HPDE6-E6E7 (cell line): ENCODE results near the gene BCL2L12.
"Not testable (repeated sequence)": the region's sequence is repeated elsewhere in the genome, so short reads cannot be mapped to it uniquely, and the experiment has no call there.

Experiments
- DNase-seq: peaks from one replicate; pipeline ENCODE4 v3.0.0; 2011; ENCODE audit warnings: missing footprints; ENCODE audit errors: extremely low spot score

The BCL2L12 gene, protein sequence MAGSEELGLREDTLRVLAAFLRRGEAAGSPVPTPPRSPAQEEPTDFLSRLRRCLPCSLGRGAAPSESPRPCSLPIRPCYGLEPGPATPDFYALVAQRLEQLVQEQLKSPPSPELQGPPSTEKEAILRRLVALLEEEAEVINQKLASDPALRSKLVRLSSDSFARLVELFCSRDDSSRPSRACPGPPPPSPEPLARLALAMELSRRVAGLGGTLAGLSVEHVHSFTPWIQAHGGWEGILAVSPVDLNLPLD

DNA sequence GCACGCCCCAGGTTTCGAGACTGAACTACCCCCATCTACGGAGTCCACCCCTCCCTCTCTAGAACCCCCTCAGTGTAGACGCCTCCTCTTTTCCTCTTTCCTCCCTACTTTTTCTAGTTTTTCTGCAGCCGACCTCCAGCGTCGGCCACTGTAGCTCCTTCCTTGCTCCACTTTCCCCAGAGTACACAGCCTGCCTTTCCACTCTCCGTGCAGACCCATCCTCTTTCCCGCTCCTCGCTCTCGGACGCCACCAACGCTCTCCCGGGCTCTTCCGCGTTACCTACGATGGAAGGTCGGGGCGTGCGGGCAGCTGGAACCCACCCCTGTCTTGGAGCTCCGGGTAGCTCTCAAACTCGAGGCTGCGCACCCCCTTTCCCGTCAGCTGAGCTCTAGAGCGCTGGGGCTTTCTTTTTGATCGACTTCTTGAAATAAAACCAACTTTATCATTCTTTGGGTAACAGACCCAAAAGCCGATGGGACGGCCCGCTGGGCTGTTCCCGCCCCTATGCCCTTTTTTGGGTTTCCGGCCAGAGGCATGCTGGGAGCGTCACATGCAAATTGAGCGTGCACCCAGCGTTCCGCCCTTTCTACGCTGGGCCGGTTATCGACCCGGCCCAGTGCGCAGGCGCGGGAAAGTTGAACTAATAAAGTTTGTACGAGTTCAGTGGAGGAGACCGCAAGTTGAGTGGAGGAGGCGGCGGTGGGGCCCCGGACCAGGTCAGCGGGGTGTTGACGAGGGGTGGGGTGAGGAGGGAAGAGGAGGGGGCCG is at the start of gene BCL2L12, which contains the start of gene IRF3:
TSS of gene BCL2L12 (plus strand) at position 583 of the 769 bp plus-strand sequence. CDS start 760 bp downstream, outside the sequence.
TSS of gene IRF3 (minus strand) at position 507 of the 769 bp plus-strand sequence. CDS start 1,019 bp downstream, outside the sequence.
- DNase-seq = peak; percentile 97

DNA sequence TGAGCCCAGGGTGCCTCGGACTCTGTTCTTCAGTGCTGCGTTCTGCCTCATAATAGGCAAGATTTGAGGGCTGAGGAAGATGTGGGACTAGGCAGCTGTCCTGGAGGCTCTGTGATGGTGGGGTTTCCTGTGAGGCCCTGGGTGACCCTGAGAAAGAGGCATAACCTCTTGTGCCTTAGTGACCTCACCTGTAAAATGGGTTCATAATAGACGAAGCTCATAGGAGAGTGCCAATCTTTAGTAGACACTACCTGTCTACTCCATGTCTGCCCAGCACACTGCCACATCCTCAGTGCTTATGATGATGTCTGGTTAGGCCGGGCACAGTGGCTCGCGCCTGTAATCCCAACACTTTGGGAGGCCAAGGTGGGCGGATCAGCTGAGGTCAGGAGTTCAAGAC is 49.2 kb upstream of the BCL2L12 start:
- no peak for DNase-seq

DNA sequence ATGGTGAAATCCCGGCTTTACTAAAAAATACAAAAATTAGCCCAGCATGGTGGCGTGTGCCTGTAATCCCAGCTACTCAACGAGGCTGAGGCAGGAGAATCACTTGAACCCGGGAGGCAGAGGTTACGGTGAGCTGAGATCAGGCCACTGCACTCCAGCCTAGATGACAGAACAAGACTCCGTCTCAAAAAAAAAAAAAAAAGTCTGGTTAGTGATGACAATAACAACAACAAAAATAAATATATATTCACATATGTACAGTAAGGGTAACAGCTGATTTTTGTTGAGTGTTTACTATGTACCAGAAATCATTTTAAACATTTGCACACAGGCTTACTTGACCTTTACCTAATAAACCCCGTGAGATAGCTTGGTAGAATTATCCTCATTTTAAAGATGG is 48.8 kb upstream of the BCL2L12 start:
- no peak for DNase-seq

DNA sequence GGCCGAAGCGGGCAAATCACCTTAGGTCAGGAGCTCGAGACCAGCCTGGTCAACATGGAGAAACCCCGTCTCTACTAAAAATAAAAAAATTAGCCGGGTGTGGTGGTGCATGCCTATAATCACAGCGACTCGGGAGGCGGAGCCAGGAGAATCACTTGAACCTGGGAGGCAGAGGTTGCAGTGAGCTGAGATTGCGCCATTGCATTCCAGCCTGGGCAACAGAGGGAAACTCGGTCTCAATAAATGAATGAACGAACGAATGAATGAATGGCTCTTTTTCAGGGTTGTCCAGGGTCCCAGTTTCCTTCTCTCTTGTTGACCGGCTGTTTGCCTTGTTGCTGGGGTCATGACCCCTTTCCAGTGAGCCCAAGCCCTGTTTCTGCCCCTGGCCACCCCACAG is 47.9 kb upstream of the BCL2L12 start:
- DNase-seq = not testable (repeated sequence)

DNA sequence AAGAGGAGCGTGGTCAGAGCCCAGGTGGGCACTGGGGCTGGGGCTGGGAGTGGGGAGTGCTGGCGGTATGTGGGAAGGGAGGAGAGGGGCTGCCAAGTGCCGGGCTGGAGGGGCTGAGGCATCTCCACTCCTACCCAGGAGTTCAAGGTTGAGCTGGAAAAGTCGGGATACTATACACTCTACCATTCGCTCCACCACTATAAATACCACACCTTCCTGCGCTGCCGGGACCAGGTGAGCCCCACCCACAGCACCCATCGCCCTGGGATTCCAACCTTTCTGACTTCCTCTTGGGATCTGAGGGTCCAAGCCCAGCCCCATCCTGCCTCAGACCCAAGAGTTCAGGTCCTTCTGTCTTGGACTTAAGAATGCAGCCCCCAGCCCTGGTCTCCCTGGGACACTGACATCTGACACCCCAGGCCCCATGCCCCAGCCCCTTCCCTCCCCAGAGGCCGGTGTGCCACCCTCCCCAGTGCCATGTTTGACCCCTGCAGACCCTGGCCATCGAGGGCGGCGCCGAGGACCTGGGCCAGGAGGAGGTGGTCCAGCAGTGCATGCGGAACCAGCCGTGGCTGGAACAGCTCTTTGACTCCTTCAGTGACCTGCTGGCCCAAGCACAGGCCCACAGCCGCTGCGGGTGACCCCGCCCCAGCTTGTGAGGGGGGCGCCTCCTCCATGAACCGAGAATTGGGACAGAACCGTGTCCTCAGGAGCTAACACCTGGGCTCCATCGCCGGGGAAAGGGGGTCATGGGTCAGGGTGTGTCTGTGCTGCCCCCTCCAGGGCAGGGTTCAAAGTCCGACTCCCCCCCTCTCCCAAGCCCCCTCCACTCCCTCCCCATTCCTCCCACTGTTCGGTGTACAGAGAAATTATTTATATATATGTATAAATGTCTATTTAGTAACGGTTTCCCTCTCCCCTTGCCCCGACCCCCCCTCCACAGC is 40.5 kb upstream of the BCL2L12 start:
- no peak for DNase-seq

DNA sequence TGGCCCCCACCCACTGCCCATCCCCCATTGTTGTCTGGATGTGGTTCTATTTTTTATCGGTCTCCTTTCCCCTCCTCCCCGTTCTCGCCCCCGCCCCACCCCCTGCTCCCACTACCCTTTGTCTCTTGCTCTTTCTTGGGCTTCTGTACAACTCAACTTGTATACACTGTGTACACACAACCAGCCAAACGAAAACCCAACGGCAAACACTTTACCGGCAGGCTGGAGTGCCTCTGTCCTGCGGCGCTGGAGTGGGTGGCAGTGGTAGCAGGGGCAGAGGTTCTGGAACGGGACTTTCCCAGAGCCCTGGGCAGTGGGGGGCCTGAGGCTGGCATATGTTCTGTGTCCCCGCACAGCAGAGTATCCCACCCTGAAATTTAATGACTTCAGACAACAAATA is 39.5 kb upstream of the BCL2L12 start:
- no peak for DNase-seq

DNA sequence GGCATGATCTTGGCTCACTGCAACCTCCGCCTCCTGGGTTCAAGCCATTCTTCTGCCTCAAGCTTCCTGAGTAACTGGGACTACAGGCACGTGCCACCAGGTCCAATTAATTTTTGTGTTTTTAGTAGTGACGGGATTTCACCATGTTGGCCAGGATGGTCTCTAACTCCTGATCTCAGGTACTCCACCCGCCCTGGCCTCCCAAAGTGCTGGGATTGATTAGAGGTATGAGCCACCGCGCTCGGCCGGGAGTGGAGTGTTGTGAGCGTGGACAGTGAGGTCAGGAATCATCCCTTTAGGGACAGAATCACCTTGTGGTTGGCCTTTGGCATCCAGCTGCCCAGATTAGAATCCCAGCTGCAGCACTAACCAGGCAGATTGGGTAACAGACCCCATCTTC is 36.1 kb upstream of the BCL2L12 start:
- no peak for DNase-seq

DNA sequence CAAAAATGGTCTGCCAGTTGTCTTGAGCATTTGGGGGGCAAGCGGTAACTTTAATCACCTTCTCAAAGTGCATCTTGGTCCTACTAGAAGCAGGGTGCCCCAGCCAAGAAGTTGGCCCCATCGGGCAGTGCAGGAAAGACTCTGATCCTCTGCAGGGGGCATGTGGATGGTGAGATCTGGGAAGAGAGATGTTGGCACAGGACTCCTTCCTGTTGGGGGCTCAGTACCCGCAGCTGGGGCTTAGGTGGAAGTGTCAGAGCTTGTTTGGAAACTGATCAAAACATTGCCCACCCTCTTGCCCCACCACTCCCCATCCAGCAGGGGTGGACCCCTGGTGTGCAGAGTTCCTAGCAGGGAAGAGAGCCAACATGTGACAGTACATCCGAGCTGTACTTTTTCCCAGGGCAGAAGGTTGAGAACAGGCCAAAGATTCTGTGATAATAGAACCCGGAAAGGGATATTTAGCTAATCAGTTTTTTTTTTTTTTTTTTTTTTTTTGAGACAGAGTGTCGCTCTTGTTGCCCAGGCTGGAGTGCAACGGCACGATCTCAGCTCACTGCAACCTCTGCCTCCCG is 34.6 kb upstream of the BCL2L12 start:
- DNase-seq = no peak

DNA sequence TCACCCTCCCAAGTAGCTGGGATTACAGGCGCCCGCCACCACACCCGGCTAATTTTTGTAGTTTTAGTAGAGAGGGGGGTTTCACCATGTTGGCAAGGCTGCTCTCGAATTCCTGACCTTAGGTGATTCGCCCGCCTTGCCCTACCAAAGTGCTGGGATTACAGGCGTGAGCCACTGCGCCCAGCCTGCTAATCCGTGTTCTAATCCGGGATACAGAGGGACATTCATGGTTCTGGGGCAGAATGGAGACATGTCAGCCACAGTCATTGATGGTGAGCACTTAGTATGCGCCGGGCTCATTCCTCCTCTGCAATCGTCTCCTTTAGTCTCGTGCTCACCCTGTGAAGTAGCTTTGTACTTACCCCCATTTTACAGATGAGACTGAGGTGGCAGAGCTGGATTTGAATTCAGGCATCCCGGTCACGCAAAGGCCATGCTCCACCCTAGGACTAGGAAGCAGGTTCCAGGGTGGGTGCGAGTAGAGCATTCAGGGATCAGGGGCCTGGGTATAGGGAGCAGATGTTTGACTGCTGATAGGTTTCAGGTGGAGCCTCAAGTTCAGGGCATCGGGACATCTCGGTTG is 34.0 kb upstream of the BCL2L12 start:
- no peak for DNase-seq

DNA sequence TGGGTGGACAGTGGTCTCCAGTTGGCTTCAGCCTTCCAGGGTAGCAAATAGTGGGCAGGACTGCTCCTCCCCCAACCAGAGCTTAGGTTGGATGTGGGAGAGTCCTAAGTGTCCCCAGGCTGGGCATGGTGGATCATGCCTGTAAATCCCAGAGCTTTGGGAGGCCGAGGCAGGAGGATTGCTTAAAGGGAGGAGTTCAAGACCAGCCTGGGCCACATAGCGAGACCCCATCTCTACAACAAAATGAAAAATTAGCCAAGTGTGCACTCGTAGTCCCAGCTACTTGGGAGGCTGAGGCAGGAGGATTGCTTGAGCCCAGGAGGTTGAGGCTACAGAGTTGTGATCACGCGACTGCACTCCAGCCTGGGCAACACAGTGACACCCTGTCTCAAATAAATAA is 33.2 kb upstream of the BCL2L12 start:
- no peak for DNase-seq

DNA sequence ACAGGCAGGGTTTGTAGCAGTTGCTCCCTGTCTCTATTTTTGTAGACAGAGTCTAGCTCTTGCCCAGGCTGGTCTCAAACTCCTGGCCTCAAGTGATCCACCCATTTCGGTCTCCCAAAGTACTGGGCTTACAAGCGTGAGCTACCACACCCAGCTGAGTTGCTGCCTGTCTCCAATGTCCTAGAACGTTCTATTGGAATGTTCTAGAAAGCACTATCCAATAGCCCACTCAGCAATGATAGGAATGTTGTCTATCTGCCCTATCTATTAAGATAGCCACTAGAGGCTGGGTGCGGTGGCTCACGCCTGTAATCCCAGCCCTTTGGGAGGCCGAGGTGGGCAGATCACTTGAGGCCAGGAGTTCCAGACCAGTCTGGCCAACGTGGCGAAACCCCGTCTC is 32.5 kb upstream of the BCL2L12 start:
- DNase-seq = not testable (repeated sequence)

DNA sequence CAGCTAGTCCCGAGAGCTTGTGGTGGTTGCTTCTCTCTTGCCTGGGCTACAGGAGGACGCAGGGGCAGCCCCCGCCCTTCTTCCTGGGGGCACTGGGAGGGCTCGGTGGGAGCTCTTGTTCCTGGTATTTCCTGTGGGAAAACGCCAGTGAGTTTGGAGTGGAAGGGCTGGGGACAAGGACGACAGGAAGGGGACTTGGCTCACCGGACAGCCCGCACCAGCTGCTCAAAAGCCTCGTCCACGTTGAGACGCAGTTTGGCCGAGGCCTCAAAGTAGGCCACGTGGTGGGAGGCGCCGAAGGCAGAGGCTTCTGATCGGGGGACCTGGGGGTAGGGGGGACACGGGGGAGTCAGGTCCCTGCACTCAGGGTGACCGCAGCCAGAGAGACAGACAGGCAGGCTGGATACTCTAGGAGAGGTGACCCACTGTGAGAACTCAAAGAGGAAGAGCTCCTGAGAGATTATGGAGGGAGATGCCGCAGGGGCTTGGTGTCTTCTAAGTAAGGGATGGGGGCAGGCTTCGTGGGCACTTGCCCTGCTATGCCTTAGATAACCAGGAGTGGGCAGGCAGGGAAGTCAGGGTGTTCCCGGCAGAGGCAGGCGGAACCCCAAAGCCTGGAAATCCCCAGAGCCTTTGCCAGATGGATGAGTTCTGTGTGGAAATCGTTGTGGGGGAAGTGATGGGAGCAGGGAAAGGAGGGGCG is 30.1 kb upstream of the BCL2L12 start:
- DNase-seq = no peak

DNA sequence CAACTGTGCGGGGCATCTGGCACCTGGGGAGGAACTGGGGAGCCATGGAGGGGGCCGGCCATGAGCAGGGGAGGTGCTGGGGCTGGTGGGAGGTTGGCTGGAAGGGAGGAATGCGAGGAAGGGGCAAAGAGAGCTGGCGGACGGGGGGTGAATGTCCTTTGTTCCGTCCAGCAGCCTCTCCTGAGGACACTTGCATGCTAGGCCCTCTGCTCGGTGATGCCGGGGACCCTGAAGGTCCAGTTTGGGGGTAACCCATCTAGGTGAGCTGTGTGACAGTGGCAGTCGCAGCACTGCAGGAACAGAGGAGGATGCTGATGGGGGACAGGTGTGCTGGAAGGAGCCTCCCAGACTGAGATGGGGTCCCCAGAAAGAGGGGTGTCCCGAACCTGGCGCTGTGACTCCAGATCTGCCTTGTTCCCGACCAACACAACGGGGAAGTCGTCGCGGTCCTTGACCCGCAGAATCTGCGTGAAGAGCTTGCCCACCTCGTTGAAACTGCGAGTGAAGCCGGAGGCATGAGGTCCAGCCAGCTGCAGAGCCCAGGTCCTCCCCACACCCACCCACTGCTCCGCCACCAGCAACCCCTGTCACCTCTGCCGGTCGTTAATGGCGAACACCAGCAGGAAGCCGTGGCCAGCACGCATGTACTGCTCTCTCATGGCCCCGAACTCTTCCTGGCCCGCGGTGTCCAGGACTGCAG is 29.4 kb upstream of the BCL2L12 start:
- no peak for DNase-seq

DNA sequence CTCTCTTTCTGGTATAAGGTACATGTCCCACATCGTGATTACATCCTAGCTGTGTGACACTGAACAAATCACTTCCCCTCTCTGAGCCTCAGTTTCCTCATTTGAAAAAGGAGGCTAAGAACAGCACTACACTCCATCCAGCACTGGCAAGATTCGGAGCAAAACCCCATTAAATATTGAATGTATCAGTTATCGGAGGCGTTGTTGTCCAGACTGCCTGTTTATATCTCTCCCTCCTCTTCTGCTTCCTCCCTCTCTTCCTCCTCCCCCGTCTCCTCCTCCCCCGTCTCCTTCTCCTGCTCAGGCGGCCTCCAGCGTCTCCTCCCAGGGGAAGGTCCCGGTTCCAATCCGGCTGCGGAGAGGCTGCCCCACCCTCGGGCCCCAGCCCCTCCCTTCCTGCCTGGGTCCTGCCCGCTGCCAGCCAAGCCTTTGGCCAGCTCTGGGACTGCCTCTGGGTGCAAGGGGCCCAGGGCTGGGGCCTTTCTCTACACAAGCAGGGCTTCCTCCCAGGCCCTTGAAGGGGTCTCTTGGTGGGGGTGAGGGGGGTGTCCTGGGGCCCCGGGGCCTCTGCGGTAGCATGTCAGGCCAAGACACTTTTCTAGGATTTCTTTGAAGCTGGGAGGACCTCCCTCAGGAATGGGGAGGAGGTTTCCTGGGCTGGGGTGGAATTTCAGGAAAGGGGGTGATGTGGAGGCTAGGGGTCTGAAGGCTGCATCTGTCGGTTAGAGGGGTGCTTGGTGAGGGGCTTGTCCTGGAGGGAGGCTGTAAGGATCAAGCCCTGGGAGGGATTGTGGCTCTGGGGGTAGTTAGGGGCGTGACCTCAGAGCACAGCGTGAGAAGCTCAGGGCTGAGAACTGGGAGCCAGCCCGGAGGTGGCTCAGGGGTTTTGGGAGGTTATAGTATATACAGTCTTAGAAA is 27.7 kb upstream of the BCL2L12 start:
- DNase-seq = peak; percentile 74

DNA sequence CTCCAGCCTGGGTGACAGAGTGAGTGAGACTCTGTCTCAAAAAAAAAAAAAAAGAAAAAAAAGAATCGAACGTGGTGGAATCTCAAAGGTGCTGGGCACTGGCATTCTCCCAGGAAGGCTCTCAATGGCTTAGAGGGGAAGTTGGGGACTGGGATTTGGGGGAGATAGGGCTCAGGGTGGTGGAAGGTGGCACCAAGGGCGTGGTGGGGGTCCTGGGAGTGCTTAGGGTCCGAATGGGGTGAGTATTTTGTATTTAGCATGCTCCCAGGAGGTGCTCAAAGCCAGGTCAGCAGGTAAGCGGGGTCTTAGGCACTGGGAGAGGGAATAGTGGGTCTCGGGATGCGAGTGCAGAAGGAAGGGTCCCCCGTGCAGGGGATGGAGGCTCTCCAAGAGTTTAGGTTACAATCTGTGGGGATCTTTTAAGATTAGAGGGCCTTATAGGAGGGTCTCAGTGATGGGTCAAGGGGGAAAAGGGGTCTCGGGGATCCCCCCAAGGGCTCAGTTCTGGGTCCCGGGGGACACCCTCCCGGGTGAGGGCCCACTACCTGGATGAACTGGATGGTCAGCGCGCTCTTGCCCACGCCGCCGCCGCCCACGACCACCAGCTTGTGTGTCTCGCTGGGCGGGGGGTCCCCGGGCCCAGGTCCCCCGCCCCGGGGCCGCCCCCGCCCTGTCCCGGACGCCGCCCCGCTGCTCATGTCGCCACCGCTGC is 26.2 kb upstream of the BCL2L12 start:
- DNase-seq = no peak

DNA sequence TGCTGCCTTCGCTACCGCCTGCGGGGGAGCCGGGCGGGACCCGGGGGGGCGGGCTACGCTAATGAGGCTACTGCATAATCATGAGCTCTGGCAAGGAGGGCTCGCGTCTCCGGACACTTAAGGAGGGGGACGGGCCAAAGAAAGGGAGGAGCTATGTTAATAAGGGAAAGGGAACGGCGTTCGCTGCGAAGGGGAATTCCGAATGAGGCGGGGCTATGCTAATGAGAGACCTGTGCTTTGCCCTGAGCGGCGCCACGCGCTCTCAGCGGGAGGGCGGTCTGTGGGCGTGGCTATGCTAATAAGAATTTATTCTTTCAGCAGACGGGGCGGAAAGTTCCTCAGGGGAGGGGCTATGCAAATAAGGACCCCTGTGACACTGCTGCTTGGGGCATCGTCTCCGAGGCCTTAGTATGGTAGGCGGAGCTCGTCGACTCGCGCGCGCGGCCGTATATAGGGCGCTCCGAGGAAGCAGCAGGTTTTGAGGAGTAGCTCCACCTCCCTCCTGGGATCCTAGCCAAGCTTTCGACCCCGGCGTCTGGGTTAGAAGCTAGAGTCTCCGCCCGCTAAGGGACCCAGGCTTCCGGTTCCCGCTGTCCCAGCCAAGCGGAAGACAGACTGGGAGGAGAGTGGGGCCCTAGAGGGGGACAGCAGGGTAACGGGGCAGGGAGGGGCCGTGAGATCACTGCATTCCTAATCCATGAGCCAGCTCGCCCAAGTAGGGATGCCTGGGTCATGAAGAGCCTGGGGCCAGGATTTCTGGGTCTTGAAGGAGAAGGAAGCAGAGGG is 25.4 kb upstream of the BCL2L12 start, which contains the start of gene RRAS:
TSS of gene RRAS (minus strand) at position 31 of the 786 bp plus-strand sequence. CDS start 45 bp downstream, outside the sequence.
- peak; percentile 92 for DNase-seq
